Measurements from ENCODE around the gene PBXIP1.

GRCh38 chr1:154963643-154964042 lies 7.7 kb upstream of the PBXIP1 start:
- no peak for TF ChIP-seq POLR2A (IDR thresholded peaks at IDR 0.05)
- TF ChIP-seq CTCF (IDR thresholded peaks at IDR 0.05): no peak
